Natural killer cell (primary cell): Measurements from ENCODE around the gene WTAP. TPM values are rescaled to one million over a fixed set of nuclear protein-coding genes. Genes with fewer than 3 reads are reported as not detected.

Experiments used
- ATAC-seq, 3 donors: fragments of 150-1000 bp in 2 of 3; fragments of 200-7000 bp in 1 of 3; cut with Tn5 transposase; 1 replicate in 1 of 3; 2 replicates in 2 of 3; pipeline ENCODE4 v1.10.0; 2021; ENCODE audit warnings: mild to moderate bottlenecking in 2 of 3, moderate library complexity in 2 of 3
- DNase-seq, 2 donors: peaks; one replicate each; pipeline versions ENCODE4 v3.0.0 to v3.0.0-alpha.2; 2013 to 2021; ENCODE audit warnings: mixed read lengths in 1 of 2
- H3K27ac ChIP-seq: one replicate; pipeline ENCODE4 v1.5.1; 2013; ENCODE audit warnings: mild to moderate bottlenecking, low read length
- H3K27me3 ChIP-seq: one replicate; pipeline ENCODE4 v1.6.1; 2013; ENCODE audit warnings: low read length; ENCODE audit not compliant: control insufficient read depth, insufficient read depth
- H3K36me3 ChIP-seq: one replicate; pipeline ENCODE4 v1.6.1; 2013; ENCODE audit warnings: low read length; ENCODE audit not compliant: control insufficient read depth, insufficient read depth
- H3K4me1 ChIP-seq: one replicate; pipeline ENCODE4 v1.6.1; 2013; ENCODE audit warnings: low read length; ENCODE audit not compliant: control insufficient read depth, insufficient read depth
- H3K4me3 ChIP-seq: one replicate; pipeline ENCODE4 v1.5.1; 2013; ENCODE audit warnings: low read length
- H3K9me3 ChIP-seq: one replicate; pipeline ENCODE4 v1.6.1; 2013; ENCODE audit warnings: low read length; ENCODE audit not compliant: control insufficient read depth, insufficient read depth
- H3K27ac Mint-ChIP-seq, 2 donors: one replicate each; pipeline ENCODE4 v1.8.0; 2022; ENCODE audit warnings: mild to moderate bottlenecking in 2 of 2, mixed read lengths in 2 of 2, moderate library complexity in 1 of 2
- H3K27me3 Mint-ChIP-seq, 2 donors: one replicate each; pipeline ENCODE4 v1.8.0; 2022; ENCODE audit warnings: low read depth in 2 of 2, mixed read lengths in 2 of 2
- H3K36me3 Mint-ChIP-seq: one replicate; pipeline ENCODE4 v1.8.0; 2022; ENCODE audit warnings: mixed read lengths
- H3K4me1 Mint-ChIP-seq, 2 donors: one replicate each; pipeline ENCODE4 v1.8.0; 2022; ENCODE audit warnings: mixed read lengths in 2 of 2
- H3K4me3 Mint-ChIP-seq: one replicate; pipeline ENCODE4 v1.8.0; 2022; ENCODE audit warnings: mild to moderate bottlenecking, moderate library complexity, mixed read lengths
- H3K9me3 Mint-ChIP-seq, 2 donors: one replicate each; pipeline ENCODE4 v1.8.0; 2022; ENCODE audit warnings: mixed read lengths in 2 of 2
- WGBS: methylation state at CpG from one replicate; pipeline ENCODE4 v1.1.7; 2013; ENCODE audit warnings: missing lambda C conversion rate; ENCODE audit not compliant: insufficient coverage; 5-methylcytosine and 5-hydroxymethylcytosine counted together
- intact Hi-C: fragments of 100-400 bp; cut with micrococcal nuclease; formaldehyde crosslinking; loops from one replicate; pipeline ENCODE4 v1.14.2; 2022
- total RNA-seq, 4 donors: library from RNA; stranded (reverse); fragments of 120-200 nt in 1 of 4; gene quantifications; one replicate each; pipeline versions ENCODE4 v1.2.3 to v1.2.4, GENCODE V29; 2013 to 2022
- TF ChIP-seq, protein P1 (sequence below): fragments of 200-600 bp; IDR thresholded peaks from one replicate; pipeline ENCODE4 v1.8.0; 2022; ENCODE audit warnings: antibody characterized with exemption

The WTAP gene
- total RNA-seq, 3 donors from 2014 or later (not counting 1 experiment from before 2014, with no cell fraction given): 141 to 167 (median 164) TPM

DNA sequence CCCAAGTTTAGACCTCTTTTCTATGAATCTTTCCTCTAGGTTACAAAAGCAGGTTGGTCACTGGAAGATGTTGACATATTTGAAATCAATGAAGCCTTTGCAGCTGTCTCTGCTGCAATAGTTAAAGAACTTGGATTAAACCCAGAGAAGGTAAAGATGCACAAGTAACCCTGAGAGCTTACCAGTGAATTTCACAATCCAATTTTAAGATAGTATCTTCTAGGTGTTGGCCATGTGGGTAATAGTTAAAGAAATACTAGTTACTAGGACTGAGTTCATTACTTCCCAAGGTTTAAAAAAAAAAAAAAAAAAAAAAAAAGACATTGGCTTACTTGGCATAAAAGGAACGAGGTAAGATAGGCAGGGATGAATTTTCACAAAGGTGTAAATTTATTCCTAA is 50.8 kb downstream of the WTAP start:
- Histone ChIP-seq H3K27ac (no peak overlapping the region), H3K9me3 (no peaks in the 10 kb centered on the region), H3K4me1 (no peaks in the 10 kb centered on the region), H3K27me3 (no peaks in the 10 kb centered on the region), H3K36me3 (peaks cover 64% of the 10 kb centered on the region), H3K4me3 (no peak overlapping the region)
- no peak overlapping the region for H3K4me3 Mint-ChIP-seq
- H3K27me3 Mint-ChIP-seq: no peaks in the 10 kb centered on the region
- peaks cover 35% of the 10 kb centered on the region for H3K36me3 Mint-ChIP-seq
- no peaks in the 10 kb centered on the region for H3K9me3 Mint-ChIP-seq
- no peak for ATAC-seq
- H3K4me1 Mint-ChIP-seq: peaks cover 14% of the 10 kb centered on the region in 2 donors
- peak overlapping the region; percentile 50 to 62 for H3K27ac Mint-ChIP-seq
- DNase-seq: no peak
- intact Hi-C loops: no loop called here
- 100% methylated on average over 1 of the region's 1 CpG for WGBS
- TF ChIP-seq, protein P1, sequence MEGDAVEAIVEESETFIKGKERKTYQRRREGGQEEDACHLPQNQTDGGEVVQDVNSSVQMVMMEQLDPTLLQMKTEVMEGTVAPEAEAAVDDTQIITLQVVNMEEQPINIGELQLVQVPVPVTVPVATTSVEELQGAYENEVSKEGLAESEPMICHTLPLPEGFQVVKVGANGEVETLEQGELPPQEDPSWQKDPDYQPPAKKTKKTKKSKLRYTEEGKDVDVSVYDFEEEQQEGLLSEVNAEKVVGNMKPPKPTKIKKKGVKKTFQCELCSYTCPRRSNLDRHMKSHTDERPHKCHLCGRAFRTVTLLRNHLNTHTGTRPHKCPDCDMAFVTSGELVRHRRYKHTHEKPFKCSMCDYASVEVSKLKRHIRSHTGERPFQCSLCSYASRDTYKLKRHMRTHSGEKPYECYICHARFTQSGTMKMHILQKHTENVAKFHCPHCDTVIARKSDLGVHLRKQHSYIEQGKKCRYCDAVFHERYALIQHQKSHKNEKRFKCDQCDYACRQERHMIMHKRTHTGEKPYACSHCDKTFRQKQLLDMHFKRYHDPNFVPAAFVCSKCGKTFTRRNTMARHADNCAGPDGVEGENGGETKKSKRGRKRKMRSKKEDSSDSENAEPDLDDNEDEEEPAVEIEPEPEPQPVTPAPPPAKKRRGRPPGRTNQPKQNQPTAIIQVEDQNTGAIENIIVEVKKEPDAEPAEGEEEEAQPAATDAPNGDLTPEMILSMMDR: no peak

DNA sequence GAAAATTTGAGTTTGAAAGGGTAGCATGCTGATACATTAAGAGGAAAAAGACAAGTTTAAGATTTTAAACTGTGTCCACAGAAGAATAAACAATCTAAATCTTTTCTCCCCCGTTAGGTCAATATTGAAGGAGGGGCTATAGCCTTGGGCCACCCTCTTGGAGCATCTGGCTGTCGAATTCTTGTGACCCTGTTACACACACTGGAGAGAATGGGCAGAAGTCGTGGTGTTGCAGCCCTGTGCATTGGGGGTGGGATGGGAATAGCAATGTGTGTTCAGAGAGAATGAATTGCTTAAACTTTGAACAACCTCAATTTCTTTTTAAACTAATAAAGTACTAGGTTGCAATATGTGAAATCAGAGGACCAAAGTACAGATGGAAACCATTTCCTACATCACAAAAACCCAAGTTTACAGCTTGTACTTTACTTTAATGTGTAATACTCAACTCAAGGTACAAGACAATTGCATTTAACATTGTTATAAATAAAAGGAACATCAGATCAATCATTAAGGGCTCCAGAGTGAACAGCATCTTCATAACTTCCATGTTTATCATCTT is 51.3 kb downstream of the WTAP start:
- Mint-ChIP-seq H3K27ac (peak overlapping the region; percentile 50 to 62), H3K27me3 (no peaks in the 10 kb centered on the region), H3K4me3 (no peak overlapping the region), H3K9me3 (no peaks in the 10 kb centered on the region), H3K4me1 (peaks cover 14 to 15% of the 10 kb centered on the region in 2 donors), H3K36me3 (peaks cover 35% of the 10 kb centered on the region)
- ATAC-seq (no peak), DNase-seq (no peak)
- Histone ChIP-seq H3K27me3 (no peaks in the 10 kb centered on the region), H3K27ac (no peak overlapping the region), H3K36me3 (peaks cover 69% of the 10 kb centered on the region), H3K4me3 (no peak overlapping the region), H3K9me3 (no peaks in the 10 kb centered on the region), H3K4me1 (no peaks in the 10 kb centered on the region)
- intact Hi-C loops: no loop called here
- TF ChIP-seq, protein P1: no peak
- WGBS: 97% methylated on average over 3 of the region's 3 CpGs

DNA sequence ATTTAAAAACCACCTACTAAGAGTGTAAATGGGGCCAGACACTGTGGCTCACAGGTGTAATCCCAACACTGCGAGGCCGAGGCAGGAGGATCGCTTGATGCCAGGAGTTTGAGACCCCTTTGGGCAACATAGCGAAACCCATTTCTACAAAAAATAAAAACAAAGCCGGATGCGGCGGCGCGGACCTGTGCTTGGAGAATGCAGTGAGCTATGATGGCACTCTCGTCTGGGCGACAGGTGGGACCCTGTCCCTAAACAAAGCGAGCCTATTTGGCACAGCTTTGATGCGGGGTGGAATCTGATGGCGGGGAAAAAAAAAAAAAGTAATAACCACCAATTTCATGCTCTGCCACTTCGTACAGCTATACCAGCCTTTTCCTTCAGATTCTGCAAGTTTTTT is 61.0 kb downstream of the WTAP start:
- intact Hi-C loops: loop anchor here (5.0 kb wide), 1 partner anchor 46 kb away; no protein-coding TSS in a partner anchor
- Histone ChIP-seq H3K4me1 (peaks cover 25% of the 10 kb centered on the region), H3K36me3 (peaks cover 50% of the 10 kb centered on the region), H3K9me3 (no peaks in the 10 kb centered on the region), H3K27me3 (no peaks in the 10 kb centered on the region), H3K4me3 (peak overlapping the region; percentile 72), H3K27ac (peak overlapping the region; percentile 90)
- Mint-ChIP-seq H3K4me1 (peaks cover 50 to 57% of the 10 kb centered on the region in 2 donors), H3K4me3 (peak overlapping the region; percentile 99), H3K9me3 (no peaks in the 10 kb centered on the region), H3K27me3 (no peaks in the 10 kb centered on the region), H3K36me3 (peaks cover 7% of the 10 kb centered on the region), H3K27ac (peak overlapping the region; percentile 95 to 98)
- ATAC-seq (no peak), DNase-seq (peak in 1 of 2 donors; percentile 34)
- TF ChIP-seq, protein P1: no peak
- WGBS: 56% methylated on average over 12 of the region's 15 CpGs
